ENCODE data around the gene MRTFA.
"Not testable (repeated sequence)": the region's sequence is repeated elsewhere in the genome, so short reads cannot be mapped to it uniquely, and the experiment has no call there.

Gene MRTFA

DNA sequence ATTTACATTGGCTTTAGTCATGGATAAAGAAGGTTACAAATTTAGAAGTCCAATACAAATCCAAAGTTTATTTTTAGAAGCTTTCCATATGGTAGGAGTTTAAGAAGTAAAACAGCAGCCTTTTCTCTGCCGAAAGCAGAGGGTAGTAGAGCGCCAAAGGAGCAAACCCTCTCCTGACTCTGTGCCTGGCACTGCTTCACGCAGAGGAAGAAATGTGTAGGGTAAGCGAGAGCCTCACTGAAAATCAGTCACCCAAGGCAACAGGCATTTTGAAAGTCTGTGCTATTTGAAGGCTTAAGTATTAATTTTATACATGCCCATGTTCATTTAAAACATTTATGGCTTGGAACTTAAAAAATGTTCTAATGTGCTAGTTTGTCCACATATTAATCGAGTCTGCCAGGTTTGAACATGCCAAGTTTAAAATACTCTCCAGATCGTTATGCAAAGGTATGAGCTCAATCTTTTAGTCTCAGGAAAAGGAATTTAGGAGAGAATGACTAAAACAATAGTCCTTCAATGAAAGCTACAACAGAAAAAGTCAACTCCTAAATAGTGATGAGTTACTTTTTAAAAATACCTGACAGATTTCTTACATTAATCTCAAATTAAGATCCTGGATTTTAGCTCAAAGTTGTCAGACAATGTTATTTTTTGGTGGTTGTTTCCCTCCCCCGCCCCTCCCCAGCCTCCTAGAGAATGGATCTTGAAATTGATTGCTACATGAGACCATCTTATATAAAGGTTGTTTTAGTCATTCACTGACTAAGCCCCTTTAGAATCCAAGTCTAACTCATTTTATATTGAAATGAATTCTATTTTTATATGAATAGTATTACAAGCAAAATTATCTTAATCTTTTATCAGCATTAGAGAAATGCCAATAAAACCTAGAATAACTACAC lies 38.7 kb downstream of the MRTFA start:
- in situ Hi-C loops (cut with HindIII; ENCODE audit: low sequenced_read_pairs): no loop called here

DNA sequence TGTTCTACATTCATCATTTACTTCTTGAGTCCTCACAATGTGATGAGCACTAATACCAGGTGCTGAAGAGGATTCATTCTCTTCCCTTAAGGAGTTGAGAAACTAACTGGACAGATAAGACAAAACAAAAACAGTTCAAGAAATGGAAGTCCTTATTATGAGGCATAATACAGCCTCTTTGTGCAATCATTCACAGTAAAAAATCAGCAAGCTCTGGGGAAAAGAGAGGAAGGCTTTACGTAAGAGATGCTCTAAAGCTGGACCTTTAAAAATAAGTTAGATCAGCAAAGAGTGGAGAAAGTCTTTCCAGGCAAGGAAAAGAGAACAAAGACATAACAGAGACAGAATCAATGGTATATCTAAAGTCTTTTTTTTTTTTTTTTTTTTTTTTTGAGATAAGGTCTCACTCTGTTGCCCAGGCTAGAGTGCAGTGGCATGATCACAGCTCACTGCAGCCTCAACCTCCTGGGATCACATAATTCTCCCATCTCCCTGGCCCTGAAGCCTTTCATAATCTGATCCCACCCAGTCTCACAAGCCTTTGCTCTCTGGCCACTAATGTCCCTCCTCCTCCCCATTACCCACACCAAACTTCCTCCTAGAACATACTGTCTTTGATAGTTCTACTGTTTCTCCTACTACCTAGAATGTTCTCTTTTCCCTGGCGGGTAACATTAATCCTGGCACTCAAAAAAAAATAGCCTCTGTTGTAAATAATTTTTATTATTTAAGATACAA lies 40.9 kb downstream of the MRTFA start:
- in situ Hi-C loops (cut with HindIII; ENCODE audit: low sequenced_read_pairs): no loop called here

DNA sequence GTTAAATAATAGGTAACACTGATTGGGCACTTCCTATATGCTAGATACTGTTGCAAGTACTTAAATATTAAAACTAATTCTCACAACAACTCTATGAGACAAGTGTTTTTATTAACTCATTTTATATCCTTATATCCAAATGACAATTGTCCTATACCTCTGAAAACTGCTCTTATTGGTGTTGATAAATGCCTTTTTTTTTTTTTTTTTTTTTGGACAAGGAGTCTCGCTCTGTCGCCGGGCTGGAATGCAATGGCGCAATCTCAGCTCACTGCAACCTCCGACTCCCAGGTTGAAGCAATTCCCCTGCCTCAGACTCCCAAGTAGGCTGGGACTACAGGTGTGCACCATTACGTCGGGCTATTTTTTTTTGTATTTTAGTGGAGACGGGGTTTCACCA lies 41.6 kb downstream of the MRTFA start:
- in situ Hi-C loops (cut with HindIII; ENCODE audit: low sequenced_read_pairs): no loop called here

DNA sequence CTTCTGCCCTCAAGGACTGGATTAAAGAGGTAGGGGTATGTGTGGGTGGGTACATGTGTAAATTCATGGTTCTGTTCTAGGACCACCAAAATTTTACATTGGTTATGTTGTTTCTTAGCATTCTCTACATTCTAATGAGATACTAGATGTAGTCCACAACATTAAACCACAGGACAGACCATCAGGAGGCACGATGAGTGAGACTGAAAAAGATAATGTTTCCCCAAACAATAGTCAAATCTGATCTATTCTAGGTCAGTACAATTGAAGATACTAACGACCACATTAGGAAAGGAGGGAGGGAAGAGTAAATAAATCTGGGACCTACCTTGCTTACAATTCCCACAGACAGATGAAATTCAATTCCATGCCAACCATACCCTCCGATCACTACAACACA lies 42.2 kb downstream of the MRTFA start:
- in situ Hi-C loops (cut with HindIII; ENCODE audit: low sequenced_read_pairs): no loop called here

DNA sequence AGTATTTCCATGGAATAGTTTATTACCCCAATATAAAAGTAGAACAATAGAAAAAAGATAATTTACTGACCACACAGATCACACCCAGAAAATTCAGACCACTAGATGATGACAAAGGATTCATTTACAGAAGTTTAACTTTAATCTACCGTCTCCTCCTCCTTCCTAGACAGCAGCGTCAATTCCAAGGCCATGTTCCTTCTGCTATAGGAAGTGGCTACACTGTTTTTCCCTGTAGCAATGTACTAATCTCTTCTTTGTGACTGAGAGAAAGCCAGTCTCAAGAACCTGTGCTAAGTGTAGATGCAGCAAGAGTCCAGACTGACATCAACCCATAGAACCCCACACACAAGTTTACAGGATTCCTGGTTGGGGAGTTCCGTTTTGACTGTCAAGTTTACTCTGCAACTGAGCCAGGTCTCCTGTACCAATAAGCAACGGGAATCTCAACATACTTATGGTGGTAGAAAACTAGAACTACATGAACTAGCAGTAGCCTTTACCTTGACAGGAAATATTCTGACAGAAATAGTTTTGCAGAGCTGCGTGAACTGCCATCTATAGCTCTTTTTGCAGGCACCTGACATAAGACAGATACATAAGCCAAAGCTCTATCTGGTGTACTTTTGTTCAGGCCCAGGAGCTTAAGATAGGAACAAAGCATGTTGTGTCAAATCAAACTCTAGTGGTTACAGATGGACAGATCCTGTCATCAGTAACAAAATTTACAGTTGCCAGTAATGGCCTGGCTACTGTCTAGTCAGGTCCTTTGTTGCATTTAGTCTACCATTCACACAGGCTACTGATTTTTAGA lies 42.9 kb downstream of the MRTFA start:
- in situ Hi-C loops (cut with HindIII; ENCODE audit: low sequenced_read_pairs): no loop called here

DNA sequence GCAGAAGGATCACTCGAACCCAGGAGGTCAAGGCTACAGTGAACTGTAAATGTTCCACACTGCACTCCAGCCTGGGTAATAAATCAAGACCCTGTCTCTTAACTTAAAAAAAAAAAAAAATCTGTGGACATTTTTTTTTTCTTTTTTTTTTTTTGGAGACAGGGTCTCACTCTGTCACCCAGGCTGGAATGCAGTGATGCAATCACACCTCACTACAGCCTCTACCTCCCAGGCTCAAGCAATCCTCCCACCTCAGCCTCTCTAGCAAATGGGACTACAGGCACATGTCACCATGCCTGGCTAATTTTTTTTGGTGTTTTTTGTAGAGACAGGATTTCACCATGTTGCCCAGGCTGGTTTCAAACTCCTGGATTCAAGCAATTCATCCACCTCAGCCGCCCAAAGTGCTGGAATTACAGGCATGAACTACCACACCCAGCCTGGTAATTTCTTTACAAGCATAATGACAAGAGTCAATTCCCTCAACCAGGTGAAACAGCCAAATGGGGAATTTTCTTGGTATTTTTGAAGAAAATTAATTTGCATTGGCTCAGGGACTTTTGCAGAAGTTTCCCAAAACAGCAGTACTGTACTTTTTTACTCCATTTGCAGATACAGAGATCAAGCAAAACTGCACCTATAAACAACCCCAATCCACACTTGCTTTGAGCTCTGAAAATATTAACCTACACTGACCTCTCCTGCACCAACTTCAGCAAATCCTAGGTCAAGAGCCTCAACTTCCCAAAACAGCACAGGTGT lies 44.0 kb downstream of the MRTFA start:
- in situ Hi-C loops (cut with HindIII; ENCODE audit: low sequenced_read_pairs): no loop called here

DNA sequence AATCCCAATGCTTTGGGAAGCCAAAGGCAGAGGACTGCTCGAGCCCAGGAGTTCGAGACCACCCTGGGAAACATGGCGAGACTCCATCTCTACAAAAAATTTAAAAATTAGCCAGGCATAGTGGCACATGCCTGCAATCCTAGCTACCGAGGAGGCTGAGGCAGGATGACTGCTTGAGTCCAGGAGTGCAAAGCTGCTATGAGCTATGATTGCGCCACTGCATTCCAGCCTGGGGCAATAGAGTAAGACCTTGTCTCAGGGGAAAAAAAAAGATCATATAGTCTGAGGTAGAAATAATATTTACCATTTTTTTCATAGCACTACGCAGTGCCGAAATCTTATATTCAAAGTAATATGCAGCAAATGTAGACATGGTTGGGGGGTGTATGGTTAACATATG lies 47.8 kb downstream of the MRTFA start:
- in situ Hi-C loops (cut with HindIII; ENCODE audit: low sequenced_read_pairs): no loop called here

DNA sequence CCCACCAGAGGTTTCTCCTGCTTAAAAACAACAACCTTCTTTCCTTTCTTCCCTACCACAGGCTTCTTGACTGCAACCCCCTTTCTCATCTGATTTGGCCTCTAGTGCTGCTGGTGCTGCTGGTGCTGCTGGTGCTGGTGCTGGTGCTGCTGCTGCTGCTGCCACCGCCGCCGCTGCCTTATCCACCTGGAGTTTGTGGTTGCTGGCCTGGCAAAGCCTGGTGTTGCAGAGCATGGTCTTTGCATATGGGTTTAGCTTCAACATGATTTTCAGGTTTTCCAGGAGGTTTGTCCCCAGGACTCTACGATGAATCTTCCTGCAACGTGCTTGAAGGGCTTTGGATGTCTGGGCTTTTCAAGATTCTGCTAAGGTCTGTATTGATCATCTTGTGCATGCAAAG lies 49.7 kb downstream of the MRTFA start:
- in situ Hi-C loops (cut with HindIII; ENCODE audit: low sequenced_read_pairs): no loop called here

DNA sequence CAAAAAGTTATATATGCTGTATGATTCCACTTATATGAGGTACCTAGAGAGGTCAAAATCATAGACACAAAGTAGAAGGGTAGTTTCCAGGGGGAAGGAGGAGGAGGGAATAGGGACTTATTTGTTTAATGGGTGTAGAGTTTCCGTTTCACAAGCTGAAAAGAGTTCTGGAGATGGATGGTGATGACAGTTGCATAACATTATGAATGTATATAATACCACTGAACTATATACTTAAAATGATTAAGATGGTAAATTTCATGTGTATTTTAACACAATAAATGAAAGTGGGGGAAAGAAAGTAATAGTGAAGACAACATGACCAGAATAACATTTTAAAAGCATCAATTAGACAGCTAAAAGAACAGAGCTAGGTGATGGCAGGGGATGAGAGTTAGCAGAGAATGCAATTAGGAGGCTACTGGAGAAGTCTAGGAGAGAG lies 51.2 kb downstream of the MRTFA start:
- in situ Hi-C loops (cut with HindIII; ENCODE audit: low sequenced_read_pairs): no loop called here

DNA sequence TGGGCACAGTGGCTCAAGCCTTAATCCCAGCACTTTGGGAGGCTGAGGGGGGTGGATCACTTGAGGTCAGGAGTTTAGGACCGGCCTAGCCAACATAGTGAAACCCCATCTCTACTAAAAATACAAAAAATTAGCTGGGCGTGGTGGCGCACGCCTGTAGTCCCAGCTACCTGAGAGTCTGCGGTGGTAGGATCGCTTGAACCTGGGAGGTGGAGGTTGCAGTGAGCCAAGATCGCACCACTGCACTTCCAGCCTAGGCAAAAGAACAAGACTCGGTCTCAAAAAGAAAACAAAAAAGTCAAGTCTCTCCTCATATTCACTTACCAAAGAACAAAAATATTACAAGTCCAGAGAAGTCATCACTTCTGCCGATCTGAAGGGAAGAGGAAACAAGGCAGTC lies 51.8 kb downstream of the MRTFA start:
- in situ Hi-C loops (cut with HindIII; ENCODE audit: low sequenced_read_pairs): not testable (repeated sequence)

DNA sequence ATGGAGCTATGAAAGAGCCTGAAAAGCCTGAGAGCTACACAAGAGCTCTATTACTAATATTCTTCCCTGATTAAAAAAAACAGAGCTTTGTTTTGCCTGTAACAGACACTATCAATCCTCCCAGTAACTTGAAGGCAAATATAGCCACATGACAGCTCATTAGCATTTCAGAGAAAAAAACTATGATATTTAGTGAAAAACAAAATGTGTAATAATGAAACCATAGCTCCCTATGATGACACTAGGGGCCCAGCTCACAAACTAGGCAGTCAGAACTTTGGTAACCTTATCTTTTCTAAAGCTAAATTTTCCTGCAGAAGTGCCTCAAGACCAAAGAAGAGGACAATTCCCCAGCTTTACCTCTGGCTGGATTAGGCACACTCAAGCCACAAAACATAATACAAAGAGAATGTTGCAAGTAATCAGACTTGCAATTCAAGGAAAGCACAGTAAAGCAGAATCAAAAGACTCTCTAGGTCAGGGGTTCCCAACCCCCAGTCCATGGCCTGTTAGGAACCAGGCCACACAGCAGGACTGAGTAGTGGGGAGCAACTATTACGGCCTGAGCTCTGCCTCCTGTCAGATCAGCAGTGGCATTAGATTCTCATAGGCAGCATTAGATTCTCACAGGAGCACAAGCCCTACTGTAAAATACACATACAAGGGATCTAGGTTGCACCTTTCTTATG lies 53.3 kb downstream of the MRTFA start:
- in situ Hi-C loops (cut with HindIII; ENCODE audit: low sequenced_read_pairs): no loop called here

DNA sequence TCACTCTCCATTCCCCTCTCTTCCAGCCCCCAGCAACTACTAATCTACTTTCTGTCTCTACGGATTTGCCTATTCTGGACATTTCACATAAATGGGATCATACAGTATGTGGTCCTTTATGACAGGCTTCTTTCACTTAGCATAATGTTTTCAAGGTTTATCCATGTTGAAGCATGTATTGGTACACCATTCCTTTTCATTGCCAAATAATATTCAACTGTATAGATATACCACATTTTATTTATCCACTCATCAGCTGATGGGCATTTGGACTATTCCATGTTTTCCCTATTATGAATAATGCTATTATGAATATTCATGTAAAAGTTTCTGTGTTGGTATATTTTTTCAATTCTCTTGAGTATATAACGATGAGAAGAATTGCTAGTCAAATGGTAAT lies 54.5 kb downstream of the MRTFA start:
- in situ Hi-C loops (cut with HindIII; ENCODE audit: low sequenced_read_pairs): no loop called here

DNA sequence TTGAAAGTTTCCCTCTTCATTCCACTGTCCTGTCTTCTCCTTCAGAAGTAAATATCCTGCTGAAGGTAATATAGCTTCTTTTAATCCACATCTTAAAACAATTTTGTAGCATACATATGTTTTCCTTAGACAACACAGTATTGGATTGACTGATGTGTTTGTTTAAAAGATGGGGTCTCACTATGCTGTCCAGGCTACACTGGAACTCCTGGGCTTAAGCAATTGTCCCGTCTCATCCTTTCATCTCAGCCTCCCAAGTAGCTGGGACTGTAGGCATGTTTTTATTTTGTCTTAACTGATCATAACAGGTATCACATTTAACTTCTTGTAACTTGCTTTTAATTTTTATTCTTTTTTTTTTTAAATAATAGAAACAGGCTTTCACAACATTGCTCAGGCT lies 55.9 kb downstream of the MRTFA start:
- in situ Hi-C loops (cut with HindIII; ENCODE audit: low sequenced_read_pairs): no loop called here

DNA sequence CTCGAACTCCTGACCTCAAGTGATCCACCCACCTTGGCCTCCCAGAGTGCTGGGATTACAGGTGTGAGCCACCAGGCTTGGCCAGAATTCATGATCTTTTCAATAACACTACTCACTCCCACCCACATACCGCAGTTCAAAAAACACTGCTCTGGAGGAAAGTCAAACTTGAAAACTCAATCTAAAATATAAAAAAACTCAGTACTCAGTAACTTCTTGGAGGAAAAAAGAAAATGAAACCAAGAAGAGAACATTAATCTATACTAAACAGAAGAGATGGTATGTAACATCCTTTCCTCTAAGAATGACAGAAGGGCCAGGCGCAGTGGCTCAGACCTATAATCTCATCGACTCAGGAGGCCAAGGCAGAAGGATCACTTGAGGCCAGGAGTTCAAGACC lies 58.3 kb downstream of the MRTFA start:
- in situ Hi-C loops (cut with HindIII; ENCODE audit: low sequenced_read_pairs): no loop called here

DNA sequence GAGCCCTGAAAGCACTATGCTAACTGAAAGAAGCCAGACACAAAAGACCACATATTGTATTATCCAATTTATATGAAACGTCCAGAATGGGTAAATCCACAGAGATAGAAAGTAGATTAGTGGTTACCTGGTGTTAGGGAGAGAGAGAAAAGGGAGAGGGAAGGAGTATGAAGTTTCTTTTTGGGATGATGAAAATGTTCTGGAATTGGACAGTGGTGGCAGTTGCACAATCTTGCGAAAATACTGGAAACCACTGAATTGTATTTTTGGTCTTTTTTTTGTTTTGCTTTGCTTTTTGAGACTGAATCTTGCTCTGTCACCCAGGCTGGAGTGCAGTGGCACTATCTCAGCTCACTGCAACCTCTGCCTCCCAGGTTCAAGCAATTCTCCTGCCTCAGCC lies 63.5 kb downstream of the MRTFA start:
- in situ Hi-C loops (cut with HindIII; ENCODE audit: low sequenced_read_pairs): no loop called here

DNA sequence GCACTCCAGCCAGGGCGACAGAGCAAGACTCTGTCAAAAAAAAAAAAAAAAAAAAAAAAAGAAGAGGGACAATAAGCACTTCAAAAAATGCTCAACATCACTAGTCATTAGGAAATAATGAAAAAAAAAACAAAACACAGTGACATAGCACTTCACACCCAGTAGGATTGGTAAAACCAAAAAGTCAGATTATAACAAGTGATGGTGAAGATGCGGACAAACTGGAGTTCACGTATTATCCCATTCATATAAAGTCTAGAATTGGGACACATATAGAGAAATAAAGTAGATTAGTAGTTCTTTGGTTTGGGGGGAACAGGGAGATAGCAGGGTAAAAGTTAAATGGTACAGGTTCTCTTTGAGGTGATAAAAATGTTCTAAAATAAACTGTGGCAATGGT lies 64.6 kb downstream of the MRTFA start:
- in situ Hi-C loops (cut with HindIII; ENCODE audit: low sequenced_read_pairs): no loop called here

DNA sequence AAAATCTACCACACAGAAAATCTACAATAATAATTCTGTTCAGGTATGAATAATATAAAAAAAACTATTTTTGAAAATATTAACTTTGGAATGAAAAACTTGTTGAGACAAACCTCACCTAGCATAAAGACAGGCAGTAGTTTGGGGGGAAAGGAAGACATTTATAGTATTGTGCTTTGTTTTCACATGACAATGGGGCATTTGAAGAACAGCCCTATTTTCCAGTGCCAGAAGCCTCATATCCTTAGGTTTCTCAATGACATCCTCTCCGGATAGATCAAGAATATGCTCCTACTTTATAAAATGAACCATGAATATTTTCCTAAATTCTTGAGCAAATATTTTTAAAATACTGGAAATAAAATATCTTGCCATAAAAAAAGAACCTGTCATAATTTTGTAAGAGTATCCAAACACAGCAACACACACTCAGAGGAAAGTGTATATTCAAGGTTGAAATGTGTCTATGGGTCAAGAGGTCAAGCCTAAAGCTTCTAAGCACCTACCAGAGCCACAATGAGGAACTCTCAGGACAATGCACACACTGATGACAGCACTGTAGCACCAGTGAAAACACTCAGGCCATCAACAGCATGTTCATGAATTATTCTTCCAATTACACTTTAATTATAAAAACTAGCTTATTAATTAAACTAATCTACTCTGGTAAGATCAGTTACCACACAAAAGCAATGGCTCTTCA lies 68.7 kb downstream of the MRTFA start:
- in situ Hi-C loops (cut with HindIII; ENCODE audit: low sequenced_read_pairs): no loop called here

DNA sequence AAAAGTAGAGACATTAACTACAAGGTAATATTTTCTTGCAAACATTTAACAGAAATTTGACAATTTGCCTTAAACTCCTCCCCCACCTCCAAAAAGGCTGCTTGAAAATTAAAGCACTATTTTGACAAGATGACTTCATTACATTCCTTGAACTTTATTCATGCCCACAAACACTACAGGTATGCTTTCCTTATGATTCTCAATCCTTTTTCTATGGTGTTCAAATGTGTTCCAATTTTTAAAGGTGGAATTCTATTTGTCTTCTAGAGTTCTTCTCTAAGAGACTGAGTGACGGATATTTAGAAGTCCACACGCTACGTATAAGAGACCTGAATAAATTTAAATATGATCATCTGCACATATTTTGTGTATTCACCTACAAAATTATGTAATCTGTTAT lies 69.4 kb downstream of the MRTFA start:
- in situ Hi-C loops (cut with HindIII; ENCODE audit: low sequenced_read_pairs): no loop called here

DNA sequence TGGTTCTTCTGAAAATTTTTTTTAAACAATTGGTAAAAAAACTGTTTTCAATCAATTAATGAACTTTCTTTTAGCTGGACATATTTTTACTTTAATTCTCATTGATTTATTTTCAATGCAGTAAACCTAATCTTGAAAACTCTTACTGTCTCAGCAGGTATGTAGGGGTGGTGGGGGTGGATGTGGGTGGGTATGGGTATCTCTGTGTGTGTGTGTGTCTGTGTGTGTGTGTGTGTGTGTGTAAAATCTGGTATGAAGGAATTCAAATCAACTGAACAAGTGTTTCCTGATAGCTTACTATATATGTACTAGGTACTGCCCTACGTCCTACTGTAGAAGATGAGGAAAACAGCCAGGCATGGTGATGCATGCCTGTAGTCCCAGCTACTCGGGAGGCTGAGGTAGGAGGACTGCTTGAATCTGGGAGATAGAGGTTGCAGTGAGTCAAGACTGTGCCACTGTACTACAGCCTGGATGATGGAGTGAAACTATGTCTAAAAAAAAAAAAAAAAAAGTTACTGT lies 75.5 kb downstream of the MRTFA start:
- in situ Hi-C loops (cut with HindIII; ENCODE audit: low sequenced_read_pairs): no loop called here
